ENCODE data around the gene ITGAV.

Gene ITGAV

DNA sequence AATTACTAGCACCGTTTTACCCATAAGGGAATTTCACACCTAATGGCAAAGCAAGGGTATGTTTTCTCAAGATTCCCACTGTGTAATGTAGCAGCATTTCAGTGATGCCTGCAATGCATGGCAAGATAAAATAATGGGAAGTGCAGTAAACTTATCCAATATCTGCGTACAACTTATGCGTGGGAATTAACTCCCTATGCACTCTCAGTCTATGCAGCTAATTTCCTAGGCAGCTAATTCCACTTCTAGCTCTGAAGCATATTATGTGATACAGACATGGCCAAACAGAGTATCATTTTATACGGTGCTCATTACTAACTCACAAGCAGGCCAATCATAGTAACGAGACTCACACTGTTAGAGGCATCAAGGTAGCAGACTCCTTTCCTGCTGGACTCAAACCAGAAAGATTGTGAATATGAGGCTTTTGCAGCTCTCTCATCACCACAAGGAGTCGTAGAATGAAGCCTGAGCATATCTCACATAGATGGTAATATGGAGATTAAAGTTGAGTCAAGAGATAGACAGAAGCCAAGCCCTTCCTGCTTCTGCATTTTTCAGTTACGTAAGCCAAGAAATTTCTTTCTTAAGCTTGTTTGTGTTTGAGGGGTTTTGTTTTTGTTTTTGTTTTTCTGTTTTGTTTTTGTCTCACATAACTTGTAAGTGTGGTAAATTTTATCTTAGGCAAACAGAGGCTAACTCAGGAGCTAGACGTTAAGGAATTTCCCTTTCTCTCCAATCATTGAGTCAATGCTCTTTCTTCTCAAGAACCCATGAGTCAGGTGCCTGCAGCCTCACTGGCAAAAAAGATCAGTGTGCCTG, 34.8 kb upstream of the ITGAV start:
- Histone ChIP-seq H3K36me3 (replicated peaks; ENCODE audit: low read depth, low read length) (no peaks in the 10 kb centered on the region), H3K4me1 (ENCODE audit: low read length) (no peaks in the 10 kb centered on the region), H3K27me3 (ENCODE audit: low read depth, low read length) (no peaks in the 10 kb centered on the region), H3K27ac (ENCODE audit: low read length) (no peak overlapping the region), H3K79me2 (ENCODE audit: low read length) (no peaks in the 10 kb centered on the region), H3K4me3 (ENCODE audit: low read length) (no peak overlapping the region), H3K9ac (ENCODE audit: low read length) (no peak overlapping the region), H3K9me3 (ENCODE audit: insufficient read depth, low read length) (no peaks in the 10 kb centered on the region), H2AFZ (ENCODE audit: low read depth, low read length) (no peak overlapping the region), H4K20me1 (ENCODE audit: insufficient read depth, low read length) (no peaks in the 10 kb centered on the region), H3K4me2 (ENCODE audit: low read length) (no peak overlapping the region)
- TF ChIP-seq, protein P1, sequence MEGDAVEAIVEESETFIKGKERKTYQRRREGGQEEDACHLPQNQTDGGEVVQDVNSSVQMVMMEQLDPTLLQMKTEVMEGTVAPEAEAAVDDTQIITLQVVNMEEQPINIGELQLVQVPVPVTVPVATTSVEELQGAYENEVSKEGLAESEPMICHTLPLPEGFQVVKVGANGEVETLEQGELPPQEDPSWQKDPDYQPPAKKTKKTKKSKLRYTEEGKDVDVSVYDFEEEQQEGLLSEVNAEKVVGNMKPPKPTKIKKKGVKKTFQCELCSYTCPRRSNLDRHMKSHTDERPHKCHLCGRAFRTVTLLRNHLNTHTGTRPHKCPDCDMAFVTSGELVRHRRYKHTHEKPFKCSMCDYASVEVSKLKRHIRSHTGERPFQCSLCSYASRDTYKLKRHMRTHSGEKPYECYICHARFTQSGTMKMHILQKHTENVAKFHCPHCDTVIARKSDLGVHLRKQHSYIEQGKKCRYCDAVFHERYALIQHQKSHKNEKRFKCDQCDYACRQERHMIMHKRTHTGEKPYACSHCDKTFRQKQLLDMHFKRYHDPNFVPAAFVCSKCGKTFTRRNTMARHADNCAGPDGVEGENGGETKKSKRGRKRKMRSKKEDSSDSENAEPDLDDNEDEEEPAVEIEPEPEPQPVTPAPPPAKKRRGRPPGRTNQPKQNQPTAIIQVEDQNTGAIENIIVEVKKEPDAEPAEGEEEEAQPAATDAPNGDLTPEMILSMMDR (IDR thresholded peaks at IDR 0.05; ENCODE audit: low read depth, low read length) = no peak
- no peak for TF ChIP-seq EZH2phosphoT487 (IDR thresholded peaks at IDR 0.05; ENCODE audit: low read depth)

DNA sequence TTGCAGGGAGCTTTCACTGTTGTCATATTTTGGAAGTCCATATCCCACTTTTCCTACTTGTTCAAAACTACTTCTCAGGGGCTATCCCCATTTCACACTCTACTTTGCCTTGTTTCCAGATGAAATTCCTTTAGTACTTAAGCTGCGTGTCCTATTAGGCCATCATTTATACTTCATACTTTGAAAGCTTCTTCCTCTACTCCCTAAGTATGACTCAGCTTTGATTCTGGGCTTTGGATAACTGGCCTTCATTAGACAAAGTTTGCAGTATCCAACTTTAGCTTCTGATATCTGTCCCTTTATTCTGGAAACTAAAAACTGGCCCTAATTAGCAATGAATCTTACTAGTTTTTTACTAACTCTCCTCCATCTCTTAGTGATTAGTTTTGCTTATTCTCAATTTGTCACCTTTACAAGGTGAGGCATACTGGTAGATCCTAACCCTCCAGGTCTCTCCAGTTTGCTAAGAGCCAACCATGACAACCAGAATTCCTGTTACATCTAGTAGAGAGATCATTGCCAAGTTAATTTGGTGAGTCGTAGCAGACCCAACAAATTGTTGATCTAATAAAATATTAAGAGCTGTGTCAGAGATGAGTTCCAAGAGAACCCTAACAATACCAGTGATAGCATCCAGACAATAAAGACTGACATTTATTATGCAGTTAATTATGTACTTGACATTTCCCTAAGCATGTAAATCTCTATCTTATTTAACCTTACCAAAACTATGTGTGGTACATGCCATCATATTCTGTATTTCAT, 31.2 kb upstream of the ITGAV start:
- H3K27ac ChIP-seq (ENCODE audit: low read length) = no peak overlapping the region
- no peaks in the 10 kb centered on the region for H3K27me3 ChIP-seq (ENCODE audit: low read depth, low read length)
- TF ChIP-seq, protein P1 (IDR thresholded peaks at IDR 0.05; ENCODE audit: low read depth, low read length) = no peak
- TF ChIP-seq EZH2phosphoT487 (IDR thresholded peaks at IDR 0.05; ENCODE audit: low read depth) = no peak
- H2AFZ ChIP-seq (ENCODE audit: low read depth, low read length) = no peak overlapping the region
- H3K4me3 ChIP-seq (ENCODE audit: low read length) = no peak overlapping the region
- H3K4me2 ChIP-seq (ENCODE audit: low read length) = no peak overlapping the region
- H3K4me1 ChIP-seq (ENCODE audit: low read length) = no peaks in the 10 kb centered on the region
- H3K9me3 ChIP-seq (ENCODE audit: insufficient read depth, low read length) = no peaks in the 10 kb centered on the region
- no peaks in the 10 kb centered on the region for H3K79me2 ChIP-seq (ENCODE audit: low read length)
- no peaks in the 10 kb centered on the region for H3K36me3 ChIP-seq (replicated peaks; ENCODE audit: low read depth, low read length)
- H3K9ac ChIP-seq (ENCODE audit: low read length) = no peak overlapping the region
- H4K20me1 ChIP-seq (ENCODE audit: insufficient read depth, low read length) = no peaks in the 10 kb centered on the region

DNA sequence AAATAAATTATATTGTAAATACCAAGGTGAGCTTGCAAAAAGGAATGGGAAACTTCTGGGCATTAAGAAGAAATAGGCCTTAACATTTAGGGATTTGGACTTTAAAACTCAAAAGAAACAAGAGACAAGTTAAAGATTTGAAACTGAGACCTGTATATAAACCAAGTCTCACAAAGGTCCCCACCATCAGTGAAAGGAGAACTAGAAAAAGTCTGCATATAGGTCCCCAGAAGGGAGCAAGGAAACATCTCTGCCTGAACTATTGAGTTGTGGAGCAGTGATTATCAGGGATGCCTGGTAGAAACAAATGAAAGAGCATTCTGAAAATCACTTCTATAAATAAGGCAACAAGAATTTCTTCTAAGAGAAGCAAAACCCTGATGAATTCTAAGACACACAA, 30.5 kb upstream of the ITGAV start:
- Histone ChIP-seq H3K9me3 (ENCODE audit: insufficient read depth, low read length) (no peaks in the 10 kb centered on the region), H3K4me3 (ENCODE audit: low read length) (no peak overlapping the region), H2AFZ (ENCODE audit: low read depth, low read length) (no peak overlapping the region), H3K4me2 (ENCODE audit: low read length) (no peak overlapping the region), H3K27ac (ENCODE audit: low read length) (no peak overlapping the region), H3K79me2 (ENCODE audit: low read length) (no peaks in the 10 kb centered on the region), H3K27me3 (ENCODE audit: low read depth, low read length) (no peaks in the 10 kb centered on the region), H3K36me3 (replicated peaks; ENCODE audit: low read depth, low read length) (no peaks in the 10 kb centered on the region), H4K20me1 (ENCODE audit: insufficient read depth, low read length) (no peaks in the 10 kb centered on the region), H3K9ac (ENCODE audit: low read length) (no peak overlapping the region), H3K4me1 (ENCODE audit: low read length) (no peaks in the 10 kb centered on the region)
- TF ChIP-seq, protein P1 (IDR thresholded peaks at IDR 0.05; ENCODE audit: low read depth, low read length) = no peak
- no peak for TF ChIP-seq EZH2phosphoT487 (IDR thresholded peaks at IDR 0.05; ENCODE audit: low read depth)

- H3K9me3 ChIP-seq (ENCODE audit: insufficient read depth, low read length) = no peaks in the 10 kb centered on the region
- TF ChIP-seq, protein P1 (IDR thresholded peaks at IDR 0.05; ENCODE audit: low read depth, low read length) = no peak
- no peak for TF ChIP-seq EZH2phosphoT487 (IDR thresholded peaks at IDR 0.05; ENCODE audit: low read depth)
- H3K36me3 ChIP-seq (replicated peaks; ENCODE audit: low read depth, low read length) = no peaks in the 10 kb centered on the region
- H4K20me1 ChIP-seq (ENCODE audit: insufficient read depth, low read length) = no peaks in the 10 kb centered on the region
- H2AFZ ChIP-seq (ENCODE audit: low read depth, low read length) = no peak overlapping the region
- H3K4me1 ChIP-seq (ENCODE audit: low read length) = no peaks in the 10 kb centered on the region
- no peak overlapping the region for H3K4me2 ChIP-seq (ENCODE audit: low read length)
- H3K27ac ChIP-seq (ENCODE audit: low read length) = no peak overlapping the region
- H3K9ac ChIP-seq (ENCODE audit: low read length) = no peak overlapping the region
- H3K79me2 ChIP-seq (ENCODE audit: low read length) = no peaks in the 10 kb centered on the region
- H3K27me3 ChIP-seq (ENCODE audit: low read depth, low read length) = no peaks in the 10 kb centered on the region
- no peak overlapping the region for H3K4me3 ChIP-seq (ENCODE audit: low read length)
These were observed 30.0 kb upstream of the ITGAV start for GRCh38 chr2:186559848-186560247.
